ENCODE results near the gene FOCAD. TPM values are rescaled to one million over a fixed set of nuclear protein-coding genes. Genes with fewer than 3 reads are reported as not detected.
A peak's percentile ranks its signal among the peaks of the same experiment; 100 is the strongest.

The FOCAD gene, protein sequence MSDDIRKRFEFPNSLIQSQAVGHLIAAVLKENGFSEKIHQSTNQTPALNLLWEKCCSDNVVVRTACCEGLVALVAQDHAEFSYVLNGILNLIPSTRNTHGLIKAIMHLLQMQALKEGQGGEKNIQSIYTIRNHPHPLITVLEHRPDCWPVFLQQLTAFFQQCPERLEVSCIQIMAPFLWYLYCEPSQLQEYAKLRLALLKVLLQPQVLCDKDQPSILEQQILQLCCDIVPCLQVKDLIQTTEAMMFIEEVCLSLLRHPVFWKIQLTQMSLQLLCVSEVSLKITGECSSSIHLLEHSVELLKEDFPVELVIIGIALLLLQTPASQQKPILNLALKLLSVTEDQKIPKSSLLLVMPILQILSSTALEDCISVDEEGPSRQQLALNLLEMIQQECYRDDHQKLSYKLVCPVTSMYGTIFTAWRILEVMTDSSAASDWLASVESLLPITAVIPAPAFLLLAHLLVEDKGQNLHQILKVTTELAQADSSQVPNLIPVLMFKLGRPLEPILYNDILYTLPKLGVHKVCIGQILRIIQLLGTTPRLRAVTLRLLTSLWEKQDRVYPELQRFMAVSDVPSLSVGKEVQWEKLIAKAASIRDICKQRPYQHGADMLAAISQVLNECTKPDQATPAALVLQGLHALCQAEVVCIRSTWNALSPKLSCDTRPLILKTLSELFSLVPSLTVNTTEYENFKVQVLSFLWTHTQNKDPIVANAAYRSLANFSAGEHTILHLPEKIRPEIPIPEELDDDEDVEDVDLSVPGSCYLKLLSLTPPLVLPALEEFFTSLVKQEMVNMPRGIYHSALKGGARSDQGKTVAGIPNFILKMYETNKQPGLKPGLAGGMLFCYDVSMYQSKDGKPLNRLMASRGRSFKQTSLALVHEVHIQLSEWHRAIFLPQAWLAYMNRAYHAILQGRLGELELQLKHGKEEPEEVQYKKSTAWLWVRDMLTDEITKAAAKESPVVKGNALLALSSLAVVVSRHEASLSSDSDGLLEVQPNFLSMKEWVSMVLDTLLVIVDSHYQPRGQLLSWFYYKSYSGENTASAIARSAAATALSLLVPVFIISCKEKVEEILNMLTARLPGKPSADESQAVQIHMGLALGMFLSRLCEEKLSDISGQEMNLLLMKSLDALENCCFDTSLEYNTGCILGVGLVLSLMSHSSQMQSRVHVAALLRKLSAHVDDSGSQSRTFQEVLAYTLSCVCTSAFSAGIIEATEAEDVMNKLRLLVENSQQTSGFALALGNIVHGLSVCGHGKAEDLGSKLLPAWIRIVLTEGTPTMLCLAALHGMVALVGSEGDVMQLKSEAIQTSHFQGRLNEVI (N-terminal part only)
- total RNA-seq, result 10 to 100 TPM; 32.0 to 76.1 TPM

DNA sequence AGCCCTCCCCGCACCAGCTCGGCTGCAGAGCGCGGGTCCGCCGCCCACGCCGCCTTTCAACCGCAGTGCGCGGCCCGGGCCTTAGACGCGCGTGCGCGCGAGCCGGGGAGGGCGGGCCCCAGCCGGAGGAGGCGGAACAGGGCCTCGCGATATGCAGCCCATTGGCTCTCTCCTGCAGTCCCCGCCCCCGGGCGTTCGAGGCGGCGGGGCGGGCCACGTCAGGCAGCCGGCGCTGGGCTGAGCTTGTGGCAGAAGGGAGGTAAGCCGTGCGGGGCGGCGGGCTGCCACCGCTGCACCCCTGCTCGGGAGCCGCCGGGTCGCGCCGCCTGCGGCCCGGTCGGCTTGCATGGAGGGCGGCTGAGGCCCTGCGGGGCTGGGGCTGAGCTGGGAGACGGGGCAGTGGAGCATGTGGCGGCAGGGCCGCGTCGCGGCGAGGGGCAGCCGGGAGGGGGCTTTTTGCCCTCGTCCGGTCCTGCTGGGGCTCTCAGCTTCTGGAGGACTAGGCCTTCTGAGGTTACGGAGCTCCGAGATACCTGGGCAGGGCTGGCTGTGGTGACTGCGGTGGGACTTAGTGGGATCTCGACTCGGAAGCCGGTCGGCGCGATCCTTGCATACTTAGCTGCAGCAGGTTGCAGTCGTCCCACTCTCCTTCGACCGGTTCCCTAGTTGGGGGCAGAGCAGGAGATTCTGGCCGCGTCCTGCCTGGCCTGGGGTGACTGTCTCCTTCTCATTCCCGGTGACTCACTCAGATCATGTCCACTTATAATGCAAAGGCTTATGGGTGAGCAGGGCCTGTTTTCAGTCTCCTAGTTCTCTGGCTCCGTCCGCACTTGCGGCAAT, at the start of gene FOCAD:
Gene FOCAD (plus strand): TSS at position 225 of the 840 bp plus-strand sequence. CDS start 31,095 bp downstream, outside the sequence.
- under 1% methylated on average over 68 of the region's 78 CpGs for WGBS
- H3K27ac ChIP-seq, result peak within 1 kb of the TSS; percentile 81 to 83
- no peaks in the 10 kb centered on the region for H3K9me3 ChIP-seq
- peak; percentile 81 for TF ChIP-seq POLR2AphosphoS5 (IDR thresholded peaks at IDR 0.05)
- peak; percentile 97 for TF ChIP-seq POLR2A (IDR thresholded peaks at IDR 0.05)
- TF ChIP-seq, protein P1, sequence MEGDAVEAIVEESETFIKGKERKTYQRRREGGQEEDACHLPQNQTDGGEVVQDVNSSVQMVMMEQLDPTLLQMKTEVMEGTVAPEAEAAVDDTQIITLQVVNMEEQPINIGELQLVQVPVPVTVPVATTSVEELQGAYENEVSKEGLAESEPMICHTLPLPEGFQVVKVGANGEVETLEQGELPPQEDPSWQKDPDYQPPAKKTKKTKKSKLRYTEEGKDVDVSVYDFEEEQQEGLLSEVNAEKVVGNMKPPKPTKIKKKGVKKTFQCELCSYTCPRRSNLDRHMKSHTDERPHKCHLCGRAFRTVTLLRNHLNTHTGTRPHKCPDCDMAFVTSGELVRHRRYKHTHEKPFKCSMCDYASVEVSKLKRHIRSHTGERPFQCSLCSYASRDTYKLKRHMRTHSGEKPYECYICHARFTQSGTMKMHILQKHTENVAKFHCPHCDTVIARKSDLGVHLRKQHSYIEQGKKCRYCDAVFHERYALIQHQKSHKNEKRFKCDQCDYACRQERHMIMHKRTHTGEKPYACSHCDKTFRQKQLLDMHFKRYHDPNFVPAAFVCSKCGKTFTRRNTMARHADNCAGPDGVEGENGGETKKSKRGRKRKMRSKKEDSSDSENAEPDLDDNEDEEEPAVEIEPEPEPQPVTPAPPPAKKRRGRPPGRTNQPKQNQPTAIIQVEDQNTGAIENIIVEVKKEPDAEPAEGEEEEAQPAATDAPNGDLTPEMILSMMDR (IDR thresholded peaks at IDR 0.05), result peak in 3 of 4 experiments; percentile 17 to 39 (median 38)
- no peaks in the 10 kb centered on the region for H3K36me3 ChIP-seq
- H3K27me3 ChIP-seq (replicated peaks; ENCODE audit: insufficient read depth), result no peaks in the 10 kb centered on the region
- peak within 1 kb of the TSS; percentile 83 to 85 for H3K4me3 ChIP-seq
- intact Hi-C loops (cut with DNase I), result loop anchor here (5.0 kb wide), 1 partner anchor 62 kb away; the partner anchor contains the start of gene MLLT3
- DNase-seq (ENCODE audit: low spot score), result peak; percentile 95
- no peaks in the 10 kb centered on the region for H3K4me1 ChIP-seq (replicated peaks)

DNA sequence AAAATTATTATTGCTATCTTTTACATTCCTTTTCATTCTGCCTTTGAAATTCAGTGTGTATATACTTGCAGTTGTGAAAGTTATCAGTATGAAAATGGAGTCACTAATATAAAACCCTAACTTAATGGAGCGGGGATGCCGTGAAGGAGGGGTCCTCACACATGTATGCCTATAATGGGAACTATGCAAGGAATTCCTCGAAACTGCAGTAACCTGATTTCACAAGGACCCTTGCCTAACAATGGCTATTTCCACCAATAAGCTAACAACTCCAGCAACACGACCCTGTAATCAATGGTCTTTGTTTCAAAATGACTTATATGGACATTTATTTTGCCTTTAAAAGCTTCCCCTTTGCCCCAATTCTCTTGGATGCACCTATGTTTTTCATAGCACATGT, 49.2 kb upstream of the FOCAD start:
- 72% methylated on average over 4 of the region's 4 CpGs for WGBS
- intact Hi-C loops (cut with DNase I), result no loop called here
- no peak overlapping the region for H3K27ac ChIP-seq
- H3K4me3 ChIP-seq, result no peak overlapping the region
- no peak for DNase-seq (ENCODE audit: low spot score)
- no peaks in the 10 kb centered on the region for H3K36me3 ChIP-seq
- H3K9me3 ChIP-seq, result no peaks in the 10 kb centered on the region
- no peaks in the 10 kb centered on the region for H3K27me3 ChIP-seq (replicated peaks; ENCODE audit: insufficient read depth)
- H3K4me1 ChIP-seq (replicated peaks), result no peaks in the 10 kb centered on the region
- no peak for TF ChIP-seq POLR2AphosphoS5 (IDR thresholded peaks at IDR 0.05)
- TF ChIP-seq, protein P1 (IDR thresholded peaks at IDR 0.05), result no peak
- TF ChIP-seq POLR2A (IDR thresholded peaks at IDR 0.05), result no peak

DNA sequence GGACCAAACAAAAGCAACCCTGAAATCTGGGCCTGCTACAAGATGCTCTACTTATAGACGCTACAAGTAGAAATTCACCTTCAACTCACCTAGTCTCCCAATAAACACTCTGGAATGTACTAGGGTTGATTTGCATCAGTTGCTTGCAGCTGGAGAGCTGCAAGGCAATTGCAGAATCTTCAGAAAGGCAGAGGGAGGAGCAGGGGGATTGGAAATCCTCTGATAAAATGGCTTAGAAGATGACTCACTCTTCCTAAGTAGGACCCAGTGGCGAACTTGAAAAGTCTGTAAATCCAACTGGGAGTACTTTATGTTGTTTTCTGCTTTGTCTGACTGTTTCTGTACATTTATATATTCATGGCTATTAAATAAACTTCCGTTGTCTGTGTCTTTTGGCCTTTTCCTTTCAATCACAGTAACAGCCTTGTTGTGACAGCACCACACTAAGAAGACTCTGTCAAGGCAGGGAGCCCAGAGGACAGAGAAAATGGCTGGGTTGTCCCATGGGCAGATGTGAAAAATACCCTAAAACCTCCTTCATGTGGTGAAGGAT, 47.1 kb upstream of the FOCAD start:
- Histone ChIP-seq H3K36me3 (no peaks in the 10 kb centered on the region), H3K4me3 (no peak overlapping the region), H3K4me1 (replicated peaks) (no peaks in the 10 kb centered on the region), H3K27me3 (replicated peaks; ENCODE audit: insufficient read depth) (no peaks in the 10 kb centered on the region), H3K9me3 (no peaks in the 10 kb centered on the region), H3K27ac (no peak overlapping the region)
- no peak for DNase-seq (ENCODE audit: low spot score)
- no peak for TF ChIP-seq POLR2AphosphoS5 (IDR thresholded peaks at IDR 0.05)
- TF ChIP-seq, protein P1 (IDR thresholded peaks at IDR 0.05), result no peak
- no peak for TF ChIP-seq POLR2A (IDR thresholded peaks at IDR 0.05)
- 90% methylated on average over 3 of the region's 3 CpGs for WGBS
- intact Hi-C loops (cut with DNase I), result no loop called here

Data from prostate gland (tissue), 2 donors.